ENCODE data around the gene AMMECR1.
"Not testable (repeated sequence)": the region's sequence is repeated elsewhere in the genome, so short reads cannot be mapped to it uniquely, and the experiment has no call there.

Gene AMMECR1

DNA sequence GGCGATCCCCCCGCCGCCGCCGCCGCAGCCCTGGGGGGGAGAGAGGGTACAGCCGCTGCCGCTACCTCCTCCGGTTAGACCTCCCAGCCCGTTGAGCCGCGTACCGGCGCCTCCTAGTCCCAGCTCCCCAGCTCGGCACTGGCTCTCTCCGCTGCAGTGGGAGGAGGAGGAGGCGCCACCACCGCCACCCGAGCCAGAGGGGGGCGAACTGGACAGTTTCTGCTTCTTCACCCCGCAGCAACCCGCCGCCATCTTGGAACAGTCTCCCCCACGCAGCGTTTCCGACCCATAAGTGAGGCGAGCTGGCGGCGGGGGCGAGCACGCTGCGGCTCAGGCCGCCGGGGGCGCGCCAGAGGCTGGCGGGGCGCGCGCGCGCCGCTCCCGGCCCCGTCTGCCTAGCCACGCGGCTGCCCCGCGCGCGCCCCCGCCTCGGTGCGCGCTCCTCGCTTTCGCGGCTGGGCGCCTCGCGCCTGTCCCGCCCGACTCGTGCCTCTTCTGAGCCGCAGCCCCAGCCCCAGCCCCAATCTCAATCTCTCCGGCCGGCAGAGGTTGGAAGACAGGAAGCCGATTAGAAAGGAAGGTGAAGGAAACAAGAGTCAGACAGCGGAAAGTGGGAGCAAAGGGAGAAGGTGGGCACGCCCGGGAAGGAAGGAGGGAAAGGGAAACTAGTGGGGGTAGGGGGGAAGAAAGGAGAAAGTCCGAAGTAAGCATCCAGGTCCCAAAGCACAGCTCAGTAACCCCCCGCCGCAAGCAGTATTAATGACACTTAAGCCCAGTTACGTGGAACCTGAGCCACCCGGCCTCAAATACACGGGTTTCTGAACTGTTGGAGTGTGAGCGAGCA, at the start of gene AMMECR1:
TSS of gene AMMECR1 (minus strand) at position 266 of the 844 bp plus-strand sequence. CDS start at position 252, 14 bp downstream.
- peak; percentile 92 for DNase-seq

DNA sequence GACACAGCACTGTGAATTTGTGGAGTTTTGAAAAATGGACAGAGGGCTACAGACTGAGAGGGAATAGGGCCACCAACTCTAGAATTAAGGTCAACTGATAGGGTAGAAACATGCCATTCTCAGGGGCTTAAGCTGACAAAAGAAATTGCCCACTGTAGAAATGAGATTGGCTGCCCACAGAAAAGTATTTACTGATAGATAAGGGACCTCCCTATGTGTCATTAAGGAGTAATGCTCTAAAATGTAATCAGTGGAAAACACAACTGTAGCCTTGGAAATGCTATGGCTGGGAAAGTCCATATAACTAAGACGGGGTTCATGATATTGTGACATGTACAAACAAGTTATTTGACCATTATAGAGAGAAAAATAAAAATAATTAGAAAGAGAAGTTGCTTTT, 45.4 kb upstream of the AMMECR1 start:
- no peak for DNase-seq

DNA sequence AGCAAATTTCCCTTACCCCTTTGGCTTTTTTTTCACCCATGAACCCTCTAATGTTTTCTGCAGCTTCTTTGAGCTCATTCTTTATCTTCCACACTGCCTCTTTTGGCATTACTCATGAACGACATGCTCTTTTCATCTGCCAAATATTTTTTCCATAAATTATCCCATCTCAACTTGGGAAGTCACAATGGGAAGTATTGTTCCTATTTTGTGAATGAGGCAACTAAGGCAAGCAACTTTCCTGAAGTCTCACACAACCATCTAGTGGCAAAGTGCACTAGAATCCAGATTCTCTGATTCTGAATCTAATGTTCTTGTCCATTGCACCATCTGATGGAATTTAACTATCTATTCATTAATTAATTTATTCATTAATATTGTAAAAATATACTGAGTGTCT, 41.4 kb upstream of the AMMECR1 start:
- no peak for DNase-seq

DNA sequence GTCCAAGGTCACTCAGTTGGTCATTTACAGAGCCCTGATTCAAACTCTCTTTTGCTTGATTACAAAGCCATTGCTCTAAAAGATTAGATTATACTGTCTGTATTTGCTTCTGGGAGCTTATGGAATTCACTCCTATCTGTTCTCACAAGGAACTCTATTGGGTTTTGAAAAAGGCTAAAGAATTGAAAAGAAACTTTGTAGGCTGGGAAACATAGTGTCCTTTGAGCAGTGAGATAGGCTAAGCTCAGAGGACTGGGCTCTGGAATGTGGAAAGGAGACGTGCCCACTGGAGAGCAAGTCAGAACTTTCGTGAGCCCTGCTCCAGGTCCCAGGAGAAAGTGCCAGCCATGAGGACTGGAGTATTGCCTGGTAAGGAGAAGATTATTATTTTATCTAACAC, 40.7 kb upstream of the AMMECR1 start, which contains the start of gene RTL9:
TSS of gene RTL9 (plus strand) at position 301 of the 400 bp plus-strand sequence. CDS start 91,770 bp downstream, outside the sequence.
- no peak for DNase-seq

DNA sequence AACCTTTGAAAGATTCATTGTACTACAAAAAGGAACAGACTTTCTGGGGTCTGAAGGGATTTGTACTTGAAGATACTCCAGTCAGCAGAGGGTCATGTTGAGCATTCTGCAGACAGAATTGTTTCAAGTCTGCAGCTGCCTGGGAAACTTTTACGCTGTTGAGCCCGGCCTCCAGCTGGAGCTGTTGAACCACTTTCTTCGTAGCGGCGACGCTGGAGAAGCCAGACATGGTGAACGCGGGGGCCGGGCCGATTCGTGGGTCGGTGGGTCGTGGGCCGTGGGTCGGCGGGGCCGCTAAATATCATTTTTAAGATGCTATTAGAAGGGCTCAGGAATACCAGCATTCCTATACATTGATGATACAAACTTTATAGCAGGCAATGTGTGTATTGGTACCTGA, 28.8 kb upstream of the AMMECR1 start:
- no peak for DNase-seq

DNA sequence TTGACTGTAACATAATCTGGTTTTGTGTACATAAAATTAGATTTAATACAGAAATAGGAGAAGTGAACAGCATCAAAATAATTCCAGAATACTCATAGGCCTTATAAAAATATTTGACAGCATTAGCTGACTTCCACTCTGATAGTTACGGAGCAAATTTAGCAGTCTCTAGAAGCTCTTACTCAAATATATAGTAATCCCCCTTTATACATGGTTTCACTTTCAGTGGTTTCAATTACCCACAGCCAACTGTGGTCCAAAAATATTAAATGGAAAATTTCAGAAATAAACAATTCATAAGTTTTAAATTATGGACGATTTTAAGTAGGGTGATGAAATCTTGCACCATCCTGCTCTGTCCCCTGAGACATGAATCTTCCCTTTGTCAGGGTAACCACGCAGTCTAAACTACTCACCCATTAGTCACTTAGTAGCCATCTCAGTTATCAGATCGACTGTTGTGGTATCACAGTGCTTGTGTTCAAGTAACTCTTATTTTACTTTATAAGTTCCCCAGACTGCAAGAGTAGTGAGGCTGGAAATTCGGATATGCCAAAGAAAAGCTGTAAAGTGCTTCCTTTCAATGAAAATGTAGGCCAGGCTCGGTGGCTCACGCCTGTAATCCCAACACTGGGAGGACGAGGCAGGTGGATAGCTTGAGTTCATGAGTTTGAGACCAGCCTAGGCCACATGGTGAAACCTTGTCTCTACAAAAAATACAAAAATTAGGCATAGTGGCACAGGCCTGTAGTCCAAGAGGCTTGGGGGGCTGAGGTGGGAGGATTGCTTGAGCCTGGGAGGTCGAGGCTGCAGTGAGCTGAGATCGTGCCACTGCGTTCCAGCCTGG, 23.5 kb upstream of the AMMECR1 start:
- no peak for DNase-seq

DNA sequence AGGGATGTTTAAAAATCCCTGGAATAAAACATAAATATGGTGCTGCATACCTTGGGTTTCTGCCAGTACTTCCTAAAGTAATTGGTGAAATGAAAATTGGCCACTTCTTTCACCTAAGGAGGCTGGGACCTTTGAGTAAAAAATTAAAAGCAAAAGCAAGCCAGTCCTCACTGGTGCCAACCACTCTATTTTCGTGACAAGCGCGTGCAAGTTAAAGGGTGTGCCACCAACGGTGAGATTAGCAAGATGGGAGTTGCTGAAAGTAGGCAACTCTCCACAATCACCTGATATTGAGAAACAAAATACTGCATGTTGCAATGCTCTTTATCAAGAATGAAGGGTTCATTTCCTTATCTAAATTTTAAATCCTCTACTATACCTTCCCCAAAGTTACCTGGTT, 21.1 kb upstream of the AMMECR1 start:
- DNase-seq = no peak

DNA sequence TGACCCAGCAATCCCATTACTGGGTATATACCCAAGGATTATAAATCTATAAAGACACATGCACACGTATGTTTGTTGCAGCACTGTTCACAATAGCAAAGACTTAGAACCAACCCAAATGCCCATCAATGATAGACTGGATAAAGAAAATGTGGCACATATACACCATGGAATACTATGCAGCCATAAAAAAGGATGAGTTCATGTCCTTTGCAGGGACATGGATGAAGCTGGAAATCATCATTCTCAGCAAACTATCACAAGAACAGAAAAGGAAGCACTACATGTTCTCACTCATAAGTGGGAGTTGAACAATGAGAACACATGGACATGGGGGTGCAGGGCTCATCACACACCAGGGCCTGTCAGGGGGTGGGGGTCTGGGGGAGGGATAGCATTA, 15.6 kb upstream of the AMMECR1 start:
- not testable (repeated sequence) for DNase-seq

DNA sequence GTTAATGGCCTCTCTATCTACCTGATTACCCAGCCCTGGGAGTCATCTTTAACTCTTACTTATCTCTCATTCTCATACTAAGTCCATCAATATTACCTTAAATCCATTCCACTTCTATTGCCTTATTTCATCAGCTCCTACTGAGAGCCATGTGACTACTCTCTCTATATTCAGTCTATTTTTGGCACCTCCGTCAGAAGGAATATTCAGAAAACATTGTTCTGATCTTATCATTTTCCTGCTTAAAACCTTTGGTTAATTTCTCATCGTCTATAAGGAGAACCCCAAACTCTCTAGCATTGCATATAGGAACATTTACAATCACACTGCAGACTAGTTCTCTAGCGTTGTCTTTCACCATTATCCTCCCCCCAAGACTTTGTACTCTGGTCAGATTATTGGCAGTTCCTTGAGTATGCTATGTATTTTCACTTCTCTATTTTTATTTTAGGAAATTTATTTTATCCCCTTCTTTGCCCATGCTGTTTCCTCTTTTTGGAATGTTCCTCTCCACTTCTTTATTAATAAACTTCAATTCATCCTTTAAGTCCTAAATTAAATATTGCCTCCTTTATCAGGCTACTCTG, 13.7 kb upstream of the AMMECR1 start:
- no peak for DNase-seq

DNA sequence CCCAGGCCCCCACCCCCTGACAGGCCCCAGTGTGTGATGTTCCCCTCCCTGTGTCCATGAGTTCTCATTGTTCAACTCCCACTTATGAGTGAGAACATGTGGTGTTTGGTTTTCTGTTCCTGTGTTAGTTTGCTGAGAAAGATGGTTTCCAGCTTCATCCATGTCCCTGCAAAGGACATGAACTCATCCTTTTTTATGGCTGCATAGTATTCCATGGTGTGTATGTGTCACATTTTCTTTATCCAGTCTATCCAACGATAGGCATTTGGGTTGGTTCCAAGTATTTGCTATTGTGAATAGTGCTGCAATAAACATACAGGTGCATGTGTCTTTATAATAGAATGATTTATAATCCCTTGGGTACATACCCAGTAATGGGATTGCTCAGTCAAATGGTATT, 10.7 kb upstream of the AMMECR1 start:
- DNase-seq = not testable (repeated sequence)

DNA sequence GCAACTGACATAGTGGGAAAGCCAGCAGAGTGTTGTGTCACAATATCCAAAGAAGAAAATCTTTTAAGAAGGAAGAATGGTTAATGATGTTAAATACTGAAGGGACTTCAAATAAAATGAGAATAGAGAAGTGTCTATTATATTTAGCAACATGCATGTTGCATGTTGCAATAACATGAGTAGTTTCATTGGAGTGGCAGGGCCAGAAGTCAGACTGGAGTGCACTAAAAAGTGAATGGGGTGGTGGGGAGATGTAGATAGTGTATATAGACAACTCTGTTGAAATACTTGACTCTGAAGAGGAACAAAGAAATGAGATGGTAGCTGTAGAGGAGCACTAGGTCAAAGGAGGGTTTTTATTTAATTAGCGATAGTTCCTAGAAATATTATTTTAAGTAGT, 9.5 kb upstream of the AMMECR1 start:
- no peak for DNase-seq

DNA sequence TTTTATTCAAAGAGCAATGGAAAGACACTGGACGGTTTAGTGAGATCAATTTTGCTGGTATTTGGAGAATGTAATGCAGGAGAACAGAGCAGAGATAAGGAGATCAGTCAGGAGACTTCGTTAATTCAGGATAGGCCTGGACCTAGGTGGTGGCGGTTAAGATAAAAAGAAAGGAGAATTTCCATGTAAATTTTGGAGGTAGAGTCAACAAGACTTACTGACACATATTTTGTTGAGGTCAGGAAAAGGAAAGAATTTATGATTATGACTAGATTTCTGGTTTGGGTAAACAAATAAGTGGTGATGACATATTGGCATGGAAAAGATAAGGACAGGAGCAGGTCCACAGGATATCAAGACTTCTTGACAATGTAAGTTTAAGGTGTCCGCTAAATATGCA, 8.8 kb upstream of the AMMECR1 start:
- no peak for DNase-seq

DNA sequence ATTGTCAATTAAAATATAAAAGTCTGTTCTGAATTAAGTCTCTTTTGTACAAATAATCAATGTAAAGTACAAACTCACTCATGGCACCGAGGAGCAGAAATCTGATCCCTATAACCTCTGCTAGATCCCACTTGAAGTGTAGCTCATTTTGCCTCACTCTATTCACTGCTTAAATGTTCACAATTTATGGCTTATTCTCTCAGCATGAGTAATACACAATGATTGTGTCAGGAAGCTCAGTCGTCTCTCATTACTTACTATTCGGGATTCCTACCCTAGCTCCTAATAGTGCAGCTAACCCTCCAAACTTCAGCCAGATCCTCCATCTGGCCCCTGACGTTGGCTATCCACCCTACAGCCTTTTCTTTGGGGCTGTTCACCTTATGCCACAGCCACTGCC, 4.7 kb upstream of the AMMECR1 start:
- no peak for DNase-seq

DNA sequence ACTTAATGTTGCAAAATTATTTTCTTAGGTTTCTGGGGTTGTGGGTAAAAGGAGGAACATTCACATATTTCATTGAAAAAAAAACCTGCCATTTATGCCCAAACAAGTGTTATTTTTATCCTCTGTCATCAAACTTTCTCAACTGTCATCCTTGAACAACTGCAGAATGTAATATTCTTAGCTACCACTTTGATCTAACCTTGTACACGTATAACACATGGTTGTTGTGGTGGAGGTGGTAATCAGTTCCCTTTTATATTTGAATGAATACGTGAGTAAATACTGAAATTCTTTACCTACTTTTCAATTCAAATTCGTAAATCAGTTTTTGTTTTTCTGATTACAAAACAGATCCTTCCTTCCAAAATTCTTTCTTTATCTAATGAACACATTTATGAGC, 3.8 kb upstream of the AMMECR1 start:
- no peak for DNase-seq

DNA sequence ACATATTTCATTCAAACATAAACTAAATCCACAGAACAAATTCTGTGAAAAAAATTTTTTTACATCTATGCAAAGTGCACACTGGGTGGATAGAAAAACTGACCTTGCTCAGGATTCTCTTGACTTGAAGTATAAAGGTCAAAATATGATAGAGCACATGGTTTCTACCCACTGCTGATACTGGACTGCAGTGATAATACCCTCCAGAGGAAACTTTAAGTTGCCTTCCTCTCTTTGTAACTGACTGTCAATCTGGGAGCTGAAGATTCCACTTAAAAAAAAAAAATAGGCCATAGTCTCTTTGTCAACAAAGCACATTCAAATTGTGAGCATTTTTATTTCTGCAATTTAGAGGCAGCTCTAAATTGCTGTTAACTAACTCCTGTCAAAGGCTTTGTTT, 3.2 kb upstream of the AMMECR1 start:
- DNase-seq = no peak

DNA sequence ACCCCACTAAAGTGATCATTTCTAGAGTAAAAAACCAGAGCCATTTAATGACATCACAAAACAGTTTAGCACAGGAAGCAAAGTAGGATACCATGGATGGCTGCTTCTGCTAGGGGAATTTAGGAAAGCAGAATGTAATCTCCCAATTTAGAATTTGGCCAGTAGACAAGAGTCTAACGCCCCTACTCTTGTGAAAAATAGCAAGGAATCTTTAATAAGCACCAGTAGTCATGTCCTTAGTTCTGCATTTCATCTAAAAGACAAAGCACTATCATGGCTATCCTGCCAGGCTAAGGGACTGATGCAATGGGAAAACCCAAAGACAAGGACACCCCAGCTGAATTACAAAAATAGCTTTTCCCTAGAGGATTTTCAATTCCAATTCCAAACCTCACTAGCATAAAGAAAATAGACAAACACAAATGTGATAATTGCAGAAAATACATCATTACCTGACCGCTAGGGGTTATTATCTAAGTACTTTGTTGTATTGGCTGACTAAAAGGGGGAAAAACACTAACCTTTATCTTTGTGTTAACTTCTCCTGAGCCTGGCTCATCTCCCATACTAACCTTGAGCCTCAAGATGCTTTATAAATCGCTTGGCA, 2.6 kb upstream of the AMMECR1 start:
- DNase-seq = no peak

DNA sequence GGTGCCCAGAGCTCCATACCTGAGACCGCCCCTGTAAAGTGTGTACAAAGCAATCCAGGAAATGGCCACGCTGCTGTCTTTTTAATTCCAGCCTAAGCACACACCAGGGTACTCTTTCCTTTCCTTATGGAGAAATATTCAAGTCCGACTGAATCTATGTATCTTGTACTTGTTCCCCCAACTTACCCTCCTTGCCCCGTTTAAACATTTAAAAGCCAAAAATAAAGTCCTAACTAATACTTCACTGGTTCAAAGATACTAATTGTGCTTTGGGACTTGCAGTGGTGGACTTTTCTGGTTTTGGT, 731 bp upstream of the AMMECR1 start:
- no peak for DNase-seq

DNA sequence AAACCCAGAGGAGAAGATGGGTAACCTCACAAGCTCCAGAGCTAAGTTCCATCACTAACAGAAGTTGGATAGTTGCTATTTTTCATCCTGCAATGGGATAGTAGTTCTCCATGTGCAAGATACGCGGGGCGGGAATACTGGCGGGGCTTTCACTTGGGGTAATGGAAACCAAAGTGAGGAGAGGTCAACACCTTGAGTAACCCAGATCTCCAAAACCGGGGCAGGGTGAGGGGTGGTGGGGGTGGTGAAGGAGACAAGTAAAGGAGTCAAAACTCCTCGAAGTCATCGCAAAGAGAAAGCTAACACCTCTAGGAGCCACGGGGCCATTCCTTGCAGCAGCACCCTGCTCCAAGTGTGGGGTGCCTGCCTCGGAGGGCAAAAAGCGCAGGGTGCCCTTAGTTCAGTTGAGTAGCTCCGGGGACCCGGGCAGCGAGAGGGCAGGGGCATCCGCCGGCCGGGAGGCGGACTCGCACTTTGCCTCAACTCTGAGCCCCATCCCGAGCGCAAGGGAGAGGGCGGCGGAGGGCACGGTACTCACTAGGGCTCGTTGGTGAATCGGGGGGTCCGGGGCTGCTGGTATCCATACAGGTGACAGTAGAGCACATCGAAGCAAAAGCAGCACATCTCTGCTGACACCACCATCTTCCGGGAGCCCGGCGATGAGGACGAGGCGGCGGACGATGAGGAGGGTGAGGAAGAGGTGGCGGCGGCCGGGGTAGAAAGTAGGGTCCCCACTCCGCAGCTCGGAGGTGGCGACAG, 645 bp downstream of the AMMECR1 start:
- DNase-seq = peak; percentile 75

DNA sequence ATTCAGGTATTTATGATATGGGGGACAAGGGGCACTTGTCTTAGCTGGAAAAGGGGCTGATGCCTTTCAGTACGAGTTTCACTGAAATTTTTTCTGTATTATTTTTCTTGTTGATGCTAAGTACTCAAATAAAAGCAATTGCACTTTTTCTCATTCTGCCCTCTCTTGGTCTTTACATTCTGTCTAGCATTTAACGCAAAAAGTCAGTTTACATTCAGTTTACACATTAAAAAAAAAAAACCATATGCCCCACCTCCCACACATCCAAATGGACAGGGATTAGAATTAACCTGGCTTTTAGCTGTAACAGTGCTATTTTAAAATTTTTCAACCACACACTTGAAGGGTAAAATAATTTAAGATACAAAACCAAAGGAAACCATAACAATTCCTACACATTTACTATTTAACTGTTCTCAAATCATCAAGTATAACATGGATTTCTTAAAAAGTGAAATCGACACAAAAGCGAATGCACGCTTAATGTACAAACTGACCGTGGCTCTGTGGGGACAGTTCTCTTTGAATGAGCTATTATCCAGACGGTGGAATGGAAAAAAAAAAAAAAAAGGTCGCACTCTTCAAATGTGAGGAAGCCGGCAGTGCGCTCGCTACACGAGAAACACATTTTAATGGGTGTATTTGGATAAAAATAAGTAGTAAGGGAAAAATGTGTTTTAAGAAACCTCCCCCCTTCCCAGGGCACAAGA, 1.4 kb downstream of the AMMECR1 start:
- DNase-seq = no peak

DNA sequence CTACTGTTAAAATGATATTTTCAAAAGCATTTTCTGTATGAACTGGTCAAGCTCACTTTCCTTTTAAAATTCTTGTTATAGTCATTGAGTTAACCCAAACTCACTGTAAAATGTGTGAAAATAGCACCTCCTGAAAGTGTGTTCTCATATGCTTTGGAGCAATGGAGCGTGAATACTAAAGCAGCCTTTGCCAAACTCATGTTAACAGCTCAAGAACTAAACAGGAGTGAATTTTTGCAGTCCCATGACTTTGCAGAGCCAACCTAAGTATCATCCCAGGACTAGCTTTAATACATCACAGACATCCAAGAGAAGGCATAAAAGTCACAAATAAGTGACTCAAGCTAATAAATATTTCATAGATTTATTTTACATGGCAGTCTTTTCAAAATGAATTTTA, 2.3 kb downstream of the AMMECR1 start:
- DNase-seq = no peak

DNA sequence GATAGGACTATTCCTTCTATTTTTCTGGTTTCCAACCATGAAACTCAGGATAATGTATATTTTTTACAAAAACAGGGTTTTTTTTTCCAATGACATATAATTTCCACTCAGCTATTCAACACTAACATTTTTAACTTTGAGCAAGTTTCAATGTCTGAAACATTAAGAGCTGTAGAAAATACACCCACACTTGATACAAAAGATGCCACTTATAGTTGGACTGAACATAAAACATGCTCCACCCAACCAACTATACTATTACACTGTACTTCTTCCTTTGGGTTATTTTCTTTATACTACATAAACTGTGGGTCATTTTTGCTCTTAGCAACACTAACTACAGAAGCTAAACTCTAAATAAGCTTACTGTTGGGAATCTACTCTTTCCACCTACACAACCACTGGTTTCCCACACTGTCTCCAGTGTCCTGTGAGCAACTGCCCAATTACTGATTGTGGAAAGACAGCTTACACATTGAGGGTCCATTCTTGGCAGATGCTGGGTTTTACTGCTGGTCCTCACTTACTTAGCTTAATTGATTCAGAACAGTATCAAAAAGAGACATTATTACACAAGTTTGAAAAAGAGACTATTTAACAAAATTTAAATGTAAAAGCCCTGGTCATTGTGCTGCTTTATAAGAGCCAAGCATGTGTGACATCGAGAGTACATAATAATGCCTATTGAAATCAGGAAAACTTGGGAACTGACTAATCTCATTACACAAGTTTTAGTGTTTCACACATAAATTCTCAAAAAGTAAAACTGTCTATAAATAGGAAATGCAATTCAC, 6.3 kb downstream of the AMMECR1 start:
- DNase-seq = no peak

Data from activated effector memory CD4-positive, alpha-beta T cell treated with anti-CD3 and anti-CD28 coated beads, Interleukin-2, amount 50 U/mL, for 16 hours (primary cell).